Adipocyte (in vitro differentiated cells): ENCODE measurements around the gene DCAF11.

Source experiments
- DNase-seq: peaks from one replicate; pipeline ENCODE4 v3.0.0-alpha.2; 2015; ENCODE audit warnings: low read depth
- H3K27me3 ChIP-seq: replicated peaks from 2 replicates; pipeline ENCODE4 v1.7.0; 2013; ENCODE audit warnings: mild to moderate bottlenecking, low read length, moderate library complexity; ENCODE audit not compliant: control insufficient read depth, insufficient read depth
- H3K36me3 ChIP-seq: 2 replicates; pipeline ENCODE4 v1.7.0; 2013; ENCODE audit warnings: low read length, mild to moderate bottlenecking, moderate library complexity; ENCODE audit not compliant: control insufficient read depth, insufficient read depth, severe bottlenecking
- H3K4me1 ChIP-seq: 2 replicates; pipeline ENCODE4 v1.7.0; 2013; ENCODE audit warnings: mild to moderate bottlenecking, low read length, moderate library complexity; ENCODE audit not compliant: control insufficient read depth, insufficient read depth
- H3K4me3 ChIP-seq: 2 replicates; pipeline ENCODE4 v1.7.0; 2013; ENCODE audit warnings: mild to moderate bottlenecking, low read length, moderate library complexity
- H3K9ac ChIP-seq: 2 replicates; pipeline ENCODE4 v1.7.0; 2013; ENCODE audit warnings: mild to moderate bottlenecking, low read length, moderate library complexity
- H3K9me3 ChIP-seq: 2 replicates; pipeline ENCODE4 v1.7.0; 2013; ENCODE audit warnings: mild to moderate bottlenecking, low read length, moderate library complexity; ENCODE audit not compliant: control insufficient read depth

Gene DCAF11

DNA sequence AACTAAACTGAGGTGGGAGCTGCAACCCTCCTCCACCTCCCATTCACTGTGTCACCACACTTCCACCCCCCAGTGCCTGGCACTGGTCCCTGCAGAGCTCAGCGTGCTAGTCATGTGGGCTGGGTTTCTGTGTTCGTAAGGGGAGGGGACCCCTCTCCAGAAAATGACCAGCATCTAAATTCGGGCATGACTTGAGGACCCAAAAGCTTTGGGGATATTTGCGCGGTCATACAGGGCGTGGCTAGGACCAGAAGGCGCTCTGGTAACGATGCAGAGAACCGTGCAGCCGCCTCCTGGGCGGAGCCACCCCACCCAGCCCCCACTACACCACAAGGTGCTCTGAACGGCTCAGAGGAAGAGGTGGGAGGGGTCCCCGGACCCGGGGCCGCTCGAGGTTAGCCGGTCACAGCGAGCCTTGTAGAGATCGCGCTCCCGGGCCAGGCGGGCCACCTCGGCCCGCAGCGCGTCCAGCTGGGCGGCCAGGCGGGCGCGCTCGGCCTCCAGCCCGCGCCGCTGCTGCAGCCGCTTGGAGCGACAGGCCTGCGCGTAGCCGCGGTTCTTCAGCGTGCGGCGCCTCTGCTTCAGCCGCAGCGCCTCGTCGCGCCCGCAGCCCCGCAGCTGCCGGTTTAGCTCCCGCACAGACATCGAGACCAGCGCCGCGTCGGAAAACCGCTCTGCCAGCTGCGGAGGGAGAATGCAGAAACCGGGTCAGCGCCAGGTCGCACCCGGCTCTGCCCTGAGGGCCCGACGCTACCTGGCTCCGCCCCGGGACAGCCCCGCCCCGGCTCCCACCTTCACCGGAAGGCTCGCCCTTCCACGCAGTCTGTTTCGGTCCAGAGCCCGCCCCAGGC lies 33.5 kb upstream of the DCAF11 start:
- Histone ChIP-seq H3K27me3 (peaks cover 67% of the 10 kb centered on the region), H3K4me3 (peak overlapping the region; percentile 78), H3K4me1 (peaks cover 8% of the 10 kb centered on the region), H3K9ac (peak overlapping the region; percentile 42), H3K9me3 (no peaks in the 10 kb centered on the region), H3K36me3 (no peaks in the 10 kb centered on the region)
- peak; percentile 66 for DNase-seq

DNA sequence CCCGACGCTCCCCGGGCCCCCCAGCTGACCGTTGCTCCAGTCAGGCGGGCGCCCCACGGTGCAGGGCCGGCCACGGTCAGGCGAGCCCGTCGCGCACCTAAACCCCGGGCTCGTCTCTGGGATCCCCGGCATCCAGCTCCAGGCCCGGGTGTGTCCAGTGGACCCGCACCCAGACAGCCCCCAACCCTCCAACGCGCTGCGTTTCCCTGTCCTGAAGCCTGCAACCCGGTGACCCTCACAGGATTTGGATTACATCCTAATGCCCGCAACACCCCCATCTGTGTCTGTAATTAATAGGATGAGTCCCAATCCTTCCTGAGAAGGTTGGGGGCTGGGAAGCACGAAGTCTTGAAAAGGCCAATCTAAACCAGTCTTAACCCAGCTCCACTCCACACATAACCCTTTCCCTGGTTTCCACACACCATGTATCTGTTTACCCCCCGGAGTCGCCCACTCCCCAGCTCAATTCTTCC lies 32.8 kb upstream of the DCAF11 start:
- Histone ChIP-seq H3K27me3 (peaks cover 65% of the 10 kb centered on the region), H3K4me3 (peak overlapping the region; percentile 78), H3K9me3 (no peaks in the 10 kb centered on the region), H3K36me3 (no peaks in the 10 kb centered on the region), H3K9ac (no peak overlapping the region), H3K4me1 (peaks cover 8% of the 10 kb centered on the region)
- no peak for DNase-seq

DNA sequence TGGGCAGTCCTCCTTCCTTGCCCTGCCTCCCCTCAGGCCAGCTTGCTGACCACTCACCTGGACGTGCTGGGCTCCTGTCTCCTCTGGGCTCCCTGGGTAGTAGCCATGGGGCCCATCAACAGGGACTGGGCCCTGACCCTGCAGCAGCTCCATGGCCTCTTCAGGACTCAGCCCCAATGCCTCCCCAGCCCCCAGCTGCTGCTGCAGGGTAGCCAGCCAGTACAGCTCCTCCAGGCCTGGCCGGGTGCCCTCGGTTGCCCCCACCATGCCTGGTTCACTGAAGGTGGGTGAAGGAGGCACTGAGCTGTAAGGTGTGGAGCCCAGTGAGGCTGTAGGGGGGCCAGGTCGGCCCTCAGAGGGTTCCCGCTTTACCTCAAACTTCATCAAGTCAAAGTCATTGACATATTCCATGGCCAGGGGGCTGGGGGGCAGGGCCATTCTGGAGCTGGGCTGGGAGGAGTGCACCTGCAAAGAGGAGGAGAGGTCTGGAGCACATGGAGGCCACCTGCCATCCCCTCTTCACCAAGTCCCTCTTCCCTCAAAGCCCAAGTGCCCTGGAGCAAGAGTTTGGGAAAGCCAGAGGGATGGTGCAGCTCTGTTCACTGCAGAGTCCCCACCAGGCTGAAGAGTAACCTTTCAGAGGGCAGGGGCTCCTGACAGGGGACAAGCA lies 32.0 kb upstream of the DCAF11 start:
- no peaks in the 10 kb centered on the region for H3K36me3 ChIP-seq
- no peaks in the 10 kb centered on the region for H3K9me3 ChIP-seq
- H3K9ac ChIP-seq: no peak overlapping the region
- peaks cover 8% of the 10 kb centered on the region for H3K4me1 ChIP-seq
- H3K4me3 ChIP-seq: no peak overlapping the region
- H3K27me3 ChIP-seq: peaks cover 60% of the 10 kb centered on the region
- no peak for DNase-seq

DNA sequence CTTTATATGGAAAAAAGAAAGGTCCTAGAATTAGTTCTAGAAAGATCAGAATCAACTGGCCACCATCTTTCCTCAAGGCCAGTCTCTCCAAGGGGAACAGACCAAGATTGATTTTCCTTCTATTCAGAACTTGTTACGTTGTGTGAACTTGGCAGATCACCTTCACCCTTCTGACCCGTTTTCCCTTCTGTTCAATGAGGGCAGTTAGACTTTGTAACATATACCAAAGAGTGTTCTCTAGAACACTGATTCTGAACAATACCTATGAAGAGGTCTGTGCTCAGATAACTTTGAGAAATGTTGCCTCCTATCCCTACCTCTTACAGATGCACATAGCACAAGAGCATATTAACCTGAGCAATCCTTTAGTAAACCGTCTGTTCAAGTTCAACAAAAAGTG lies 31.1 kb upstream of the DCAF11 start:
- peaks cover 52% of the 10 kb centered on the region for H3K27me3 ChIP-seq
- H3K36me3 ChIP-seq: no peaks in the 10 kb centered on the region
- no peak overlapping the region for H3K9ac ChIP-seq
- H3K4me3 ChIP-seq: no peak overlapping the region
- H3K9me3 ChIP-seq: no peaks in the 10 kb centered on the region
- no peak for DNase-seq
- peaks cover 8% of the 10 kb centered on the region for H3K4me1 ChIP-seq

DNA sequence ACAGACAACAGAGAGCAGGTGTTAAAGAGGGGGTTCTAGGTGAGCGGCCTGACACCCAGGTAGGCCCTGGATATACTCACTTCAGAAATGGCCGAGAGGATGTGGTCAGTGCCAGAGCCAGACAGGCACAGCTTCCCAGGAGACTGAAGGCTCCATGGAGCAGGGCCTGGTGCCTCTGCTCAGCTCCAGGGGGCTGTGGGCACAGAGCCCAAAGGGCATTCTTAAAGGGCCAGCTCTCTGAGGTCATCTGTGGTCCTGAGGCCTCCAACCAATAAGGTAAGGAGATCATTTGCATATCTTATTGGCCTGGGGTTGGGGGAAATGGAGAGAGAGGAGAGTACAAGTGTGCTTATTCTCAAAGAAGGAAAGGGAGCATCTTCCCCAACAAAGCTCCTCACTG lies 30.1 kb upstream of the DCAF11 start:
- DNase-seq: no peak
- Histone ChIP-seq H3K36me3 (no peaks in the 10 kb centered on the region), H3K27me3 (peaks cover 42% of the 10 kb centered on the region), H3K4me1 (peaks cover 8% of the 10 kb centered on the region), H3K9me3 (no peaks in the 10 kb centered on the region), H3K9ac (no peak overlapping the region), H3K4me3 (no peak overlapping the region)

DNA sequence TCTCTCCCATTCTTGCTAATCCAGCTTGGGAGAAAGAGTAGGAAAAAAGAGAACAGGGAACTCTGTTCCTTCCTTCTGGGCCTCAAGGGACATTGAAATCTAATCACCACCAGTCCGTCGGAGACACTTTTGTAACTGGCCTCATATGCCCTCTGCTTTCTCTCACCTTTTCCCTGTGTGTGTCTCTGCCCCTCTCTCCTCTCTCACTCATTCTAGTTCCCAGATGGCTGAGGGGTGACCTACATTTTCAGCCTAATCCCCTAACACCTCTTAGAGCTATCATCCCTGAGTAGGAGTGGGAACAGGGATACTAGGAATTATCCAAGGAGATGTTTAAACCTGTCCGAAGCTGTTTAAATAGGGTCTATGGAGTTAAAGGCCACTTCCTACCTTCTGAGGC lies 29.4 kb upstream of the DCAF11 start:
- no peaks in the 10 kb centered on the region for H3K36me3 ChIP-seq
- no peak overlapping the region for H3K9ac ChIP-seq
- peaks cover 8% of the 10 kb centered on the region for H3K4me1 ChIP-seq
- H3K9me3 ChIP-seq: no peaks in the 10 kb centered on the region
- no peak overlapping the region for H3K4me3 ChIP-seq
- no peak for DNase-seq
- H3K27me3 ChIP-seq: peaks cover 34% of the 10 kb centered on the region

DNA sequence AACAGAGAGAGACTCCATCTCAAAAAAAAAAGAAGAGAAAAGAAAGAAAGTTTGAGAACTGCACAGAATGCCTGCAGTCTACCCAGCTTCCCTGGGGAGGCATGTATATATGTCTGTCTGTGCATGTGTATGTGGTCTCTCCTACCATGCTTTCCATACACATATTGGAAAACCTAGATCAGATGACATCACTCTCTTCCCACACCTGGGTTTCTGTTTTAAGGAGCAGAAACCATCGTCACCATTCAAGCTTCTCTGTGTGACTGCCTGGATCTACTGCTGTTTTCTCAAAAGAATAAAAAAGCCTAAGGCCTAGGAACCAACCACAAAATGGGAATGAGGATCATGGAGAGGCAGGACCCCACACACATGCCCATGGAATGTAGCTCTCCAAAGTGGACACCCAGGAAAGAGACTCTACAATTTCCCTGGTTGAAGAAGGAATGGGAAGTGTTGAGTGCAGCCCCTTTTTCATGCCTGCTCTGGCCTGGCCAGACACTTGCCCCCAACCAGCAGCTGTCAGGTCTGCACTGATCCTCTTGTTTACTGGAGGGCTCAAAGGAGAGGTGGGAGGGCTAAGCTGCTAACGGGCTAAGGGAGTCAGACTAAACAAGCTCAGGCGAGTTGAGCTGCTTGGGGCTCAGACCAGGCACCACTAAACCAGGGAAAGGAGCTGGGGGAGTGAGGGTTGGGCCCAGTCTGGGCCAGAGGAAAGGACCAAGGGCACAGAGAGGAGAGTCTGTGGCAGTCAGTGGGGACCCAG lies 28.2 kb upstream of the DCAF11 start:
- Histone ChIP-seq H3K36me3 (no peaks in the 10 kb centered on the region), H3K9me3 (no peaks in the 10 kb centered on the region), H3K4me1 (no peaks in the 10 kb centered on the region), H3K27me3 (peaks cover 28% of the 10 kb centered on the region), H3K4me3 (no peak overlapping the region), H3K9ac (no peak overlapping the region)
- DNase-seq: no peak

DNA sequence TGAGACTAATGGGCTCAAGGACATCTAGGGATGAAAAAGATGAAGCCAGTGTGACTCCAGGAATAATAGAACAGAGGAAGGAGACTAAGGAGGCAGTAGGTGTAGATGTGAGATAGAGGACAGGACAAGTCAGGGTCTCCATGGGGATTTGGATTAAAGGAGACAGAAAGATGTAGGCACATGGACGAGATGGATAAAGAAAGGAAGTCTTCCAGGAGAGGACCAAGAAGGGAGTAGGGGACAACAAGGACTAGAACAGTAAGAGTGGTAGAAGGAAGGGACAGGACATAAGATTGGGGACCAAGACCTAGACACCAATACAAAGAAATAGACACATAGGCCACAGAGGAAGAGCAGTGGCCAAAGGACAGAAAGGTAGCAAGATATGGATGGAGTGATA lies 27.6 kb upstream of the DCAF11 start:
- Histone ChIP-seq H3K27me3 (peaks cover 25% of the 10 kb centered on the region), H3K4me3 (no peak overlapping the region), H3K9ac (no peak overlapping the region), H3K9me3 (no peaks in the 10 kb centered on the region), H3K4me1 (peaks cover under 1% of the 10 kb centered on the region), H3K36me3 (no peaks in the 10 kb centered on the region)
- DNase-seq: no peak

DNA sequence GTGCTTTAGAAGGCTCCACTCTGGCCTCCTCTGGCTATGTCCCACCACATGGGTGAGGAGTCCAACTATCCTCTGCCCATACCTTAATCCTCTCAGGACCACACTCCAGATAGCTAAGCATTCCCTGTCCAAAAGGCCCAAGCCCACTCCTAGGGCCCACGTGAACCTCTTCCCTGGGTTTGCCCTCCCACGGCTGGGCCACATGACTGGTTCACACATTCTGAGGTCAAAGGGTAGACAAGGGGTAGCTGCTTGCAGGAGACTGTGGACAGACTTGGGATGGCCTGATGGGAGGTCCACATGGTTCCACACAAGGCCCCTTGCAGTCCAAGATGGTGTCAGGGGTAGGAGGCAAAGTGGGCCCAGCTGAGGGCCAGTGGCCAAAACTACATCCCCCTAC lies 26.5 kb upstream of the DCAF11 start:
- H3K4me3 ChIP-seq: no peak overlapping the region
- H3K27me3 ChIP-seq: peaks cover 14% of the 10 kb centered on the region
- no peaks in the 10 kb centered on the region for H3K36me3 ChIP-seq
- H3K4me1 ChIP-seq: peaks cover 11% of the 10 kb centered on the region
- H3K9ac ChIP-seq: no peak overlapping the region
- DNase-seq: no peak
- H3K9me3 ChIP-seq: no peaks in the 10 kb centered on the region

DNA sequence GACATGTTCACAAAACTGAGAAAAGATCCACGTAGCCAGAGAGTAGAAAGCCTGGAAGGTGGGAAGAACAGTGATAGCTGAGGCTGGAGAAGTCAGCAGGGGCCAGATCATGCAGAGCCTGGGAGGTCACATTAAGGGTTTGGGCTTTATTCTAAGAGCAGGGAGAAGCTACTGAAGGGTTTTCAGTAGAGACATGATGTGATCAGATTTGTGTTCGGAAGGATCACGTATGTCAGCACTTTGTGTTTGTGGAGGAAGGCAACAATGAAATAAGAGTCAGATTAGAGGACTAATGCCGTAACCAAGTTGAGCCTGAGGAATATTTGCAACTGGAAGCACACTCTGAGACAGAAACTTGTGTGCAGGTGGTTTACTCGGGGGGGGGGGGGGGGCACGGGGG lies 24.7 kb upstream of the DCAF11 start:
- Histone ChIP-seq H3K9me3 (no peaks in the 10 kb centered on the region), H3K4me1 (peaks cover 19% of the 10 kb centered on the region), H3K4me3 (no peak overlapping the region), H3K27me3 (peaks cover 6% of the 10 kb centered on the region), H3K9ac (no peak overlapping the region), H3K36me3 (no peaks in the 10 kb centered on the region)
- DNase-seq: no peak

DNA sequence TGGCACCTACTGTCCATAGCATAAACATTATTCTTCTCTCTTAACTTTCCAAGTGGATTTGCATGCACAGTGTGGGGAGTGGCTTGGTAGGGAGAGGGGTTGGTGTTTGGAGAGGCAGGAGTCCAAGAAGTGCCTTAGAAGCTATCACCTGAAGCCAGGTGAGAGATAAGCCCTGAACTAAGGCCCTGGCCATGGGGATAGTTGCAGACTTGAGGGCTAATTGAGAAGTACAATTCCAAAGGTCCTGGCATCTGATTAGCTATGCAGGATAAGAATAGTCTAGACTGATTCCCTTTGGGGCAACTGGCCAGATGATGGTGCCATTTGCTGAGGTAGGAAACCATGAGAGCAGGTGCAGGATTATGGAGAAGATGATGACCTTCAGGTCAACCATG lies 22.5 kb upstream of the DCAF11 start:
- no peak for DNase-seq
- H3K9ac ChIP-seq: no peak overlapping the region

More for the DNA sequence above, 22.5 kb upstream of the DCAF11 start:
- Histone ChIP-seq H3K9me3 (no peaks in the 10 kb centered on the region), H3K36me3 (no peaks in the 10 kb centered on the region), H3K4me1 (peaks cover 28% of the 10 kb centered on the region), H3K27me3 (no peaks in the 10 kb centered on the region), H3K4me3 (no peak overlapping the region)
